Suprapubic skin (tissue), 4 donors: Measurements from ENCODE around the gene ANTXR1. TPM values are rescaled to one million over a fixed set of nuclear protein-coding genes. Genes with fewer than 3 reads are reported as not detected.

Experiments used
- DNase-seq, 2 donors: peaks; one replicate each; pipeline ENCODE4 v3.0.0-alpha.2; 2019; ENCODE audit warnings: low spot score in 2 of 2
- H3K27ac ChIP-seq: fragments of 200-600 bp; sonication (generic); one replicate; pipeline ENCODE4 v1.5.1; 2019
- H3K27me3 ChIP-seq: fragments of 200-600 bp; sonication (generic); one replicate; pipeline ENCODE4 v1.5.1; 2019
- H3K36me3 ChIP-seq: fragments of 200-600 bp; sonication (generic); one replicate; pipeline ENCODE4 v1.5.1; 2019
- H3K4me1 ChIP-seq: fragments of 200-600 bp; sonication (generic); one replicate; pipeline ENCODE4 v1.5.1; 2019
- H3K4me3 ChIP-seq: fragments of 200-600 bp; sonication (generic); one replicate; pipeline ENCODE4 v1.5.1; 2019; ENCODE audit warnings: mild to moderate bottlenecking
- H3K9me3 ChIP-seq: fragments of 200-600 bp; sonication (generic); one replicate; pipeline ENCODE4 v1.5.1; 2019
- CTCF ChIP-seq, 2 donors: fragments of 200-600 bp in 1 of 2; fragments of 450-650 bp in 1 of 2; sonication (generic) in 1 of 2; IDR thresholded peaks; one replicate each; pipeline ENCODE4 v1.5.1; 2016 to 2019; ENCODE audit warnings: antibody characterized with exemption in 2 of 2, mild to moderate bottlenecking in 1 of 2, moderate library complexity in 1 of 2
- EP300 ChIP-seq: sonication (generic); formaldehyde crosslinking; IDR thresholded peaks from one replicate; pipeline ENCODE4 v1.6.1; 2017; ENCODE audit warnings: antibody characterized with exemption
- POLR2A ChIP-seq, 2 donors: fragments of 450-650 bp; IDR thresholded peaks; one replicate each; pipeline ENCODE4 v1.6.1; 2017; ENCODE audit warnings: antibody characterized with exemption in 2 of 2, mild to moderate bottlenecking in 2 of 2, moderate library complexity in 2 of 2
- POLR2AphosphoS5 ChIP-seq, 3 donors: sonication (generic); formaldehyde crosslinking; IDR thresholded peaks; one replicate each; pipeline ENCODE4 v1.6.1; 2017; ENCODE audit warnings: antibody characterized with exemption in 3 of 3
- WGBS: methylation state at CpG from one replicate; pipeline ENCODE4 v1.1.5; 2018; 5-methylcytosine and 5-hydroxymethylcytosine counted together
- total RNA-seq, 4 donors: library from RNA; depleted of rRNA; stranded (reverse); fragments of >200 nt; gene quantifications; one replicate each; pipeline ENCODE4 v1.1.0, GENCODE V29; 2016

Gene ANTXR1
- total RNA-seq, 4 donors from 2014 or later: 35.5 to 111 (median 66.6) TPM

GRCh38 chr2:69001879-69002278 is 11.1 kb upstream of the ANTXR1 start:
- Histone ChIP-seq H3K4me3 (no peak overlapping the region), H3K4me1 (peaks cover 4% of the 10 kb centered on the region), H3K36me3 (no peaks in the 10 kb centered on the region), H3K27me3 (no peaks in the 10 kb centered on the region), H3K27ac (no peak overlapping the region), H3K9me3 (no peaks in the 10 kb centered on the region)
- DNase-seq: no peak
- TF ChIP-seq CTCF (IDR thresholded peaks at IDR 0.05): no peak
- no peak for TF ChIP-seq EP300
- no peak for TF ChIP-seq POLR2AphosphoS5 (IDR thresholded peaks at IDR 0.05)
- TF ChIP-seq POLR2A (IDR thresholded peaks at IDR 0.05): no peak

- DNase-seq: no peak
- WGBS: 95% methylated on average over 2 of the region's 2 CpGs
- no peaks in the 10 kb centered on the region for H3K9me3 ChIP-seq
Observed at GRCh38 chr2:69003731-69004130, 9.2 kb upstream of the ANTXR1 start.

GRCh38 chr2:69007169-69007568 is 5.8 kb upstream of the ANTXR1 start:
- Histone ChIP-seq H3K4me3 (no peak overlapping the region), H3K9me3 (no peaks in the 10 kb centered on the region), H3K36me3 (no peaks in the 10 kb centered on the region), H3K27me3 (no peaks in the 10 kb centered on the region), H3K27ac (no peak overlapping the region), H3K4me1 (peaks cover 9% of the 10 kb centered on the region)
- no peak for DNase-seq
- no peak for TF ChIP-seq POLR2AphosphoS5 (IDR thresholded peaks at IDR 0.05)
- no peak for TF ChIP-seq CTCF (IDR thresholded peaks at IDR 0.05)
- no peak for TF ChIP-seq EP300
- no peak for TF ChIP-seq POLR2A (IDR thresholded peaks at IDR 0.05)

More at GRCh38 chr2:69003731-69004130, 9.2 kb upstream of the ANTXR1 start:
- no peak overlapping the region for H3K27ac ChIP-seq
- no peak overlapping the region for H3K4me3 ChIP-seq
- H3K4me1 ChIP-seq: peaks cover 4% of the 10 kb centered on the region
- H3K27me3 ChIP-seq: no peaks in the 10 kb centered on the region
- TF ChIP-seq CTCF (IDR thresholded peaks at IDR 0.05) (no peak), POLR2A (IDR thresholded peaks at IDR 0.05) (no peak), POLR2AphosphoS5 (IDR thresholded peaks at IDR 0.05) (no peak), EP300 (no peak)
- H3K36me3 ChIP-seq: no peaks in the 10 kb centered on the region

- no peak for DNase-seq
- Histone ChIP-seq H3K27me3 (no peaks in the 10 kb centered on the region), H3K4me3 (no peak overlapping the region), H3K4me1 (peaks cover 13% of the 10 kb centered on the region), H3K9me3 (no peaks in the 10 kb centered on the region), H3K27ac (no peak overlapping the region), H3K36me3 (no peaks in the 10 kb centered on the region)
- TF ChIP-seq EP300 (no peak), POLR2AphosphoS5 (IDR thresholded peaks at IDR 0.05) (no peak), CTCF (IDR thresholded peaks at IDR 0.05) (no peak), POLR2A (IDR thresholded peaks at IDR 0.05) (no peak)
Observed at GRCh38 chr2:69007603-69008002, 5.4 kb upstream of the ANTXR1 start.

- H3K4me1 ChIP-seq: peaks cover 31% of the 10 kb centered on the region
- DNase-seq: no peak
- no peaks in the 10 kb centered on the region for H3K27me3 ChIP-seq
- H3K27ac ChIP-seq: no peak overlapping the region
- no peaks in the 10 kb centered on the region for H3K9me3 ChIP-seq
- no peak for TF ChIP-seq POLR2A (IDR thresholded peaks at IDR 0.05)
- 54% methylated on average over 8 of the region's 8 CpGs for WGBS
- H3K36me3 ChIP-seq: no peaks in the 10 kb centered on the region
- no peak overlapping the region for H3K4me3 ChIP-seq
Observed at GRCh38 chr2:69010437-69011194, 2.4 kb upstream of the ANTXR1 start.
